Measurements from ENCODE around the gene SYNE1. TPM values are rescaled to one million over a fixed set of nuclear protein-coding genes. Genes with fewer than 3 reads are reported as not detected.
A peak's percentile ranks its signal among the peaks of the same experiment; 100 is the strongest.

Gene SYNE1
- total and polyA plus RNA-seq, 2 of the 8 experiments (the other 6 are each of a cell fraction or from before 2014, with no cell fraction given): 2.8 to 5.5 TPM

DNA sequence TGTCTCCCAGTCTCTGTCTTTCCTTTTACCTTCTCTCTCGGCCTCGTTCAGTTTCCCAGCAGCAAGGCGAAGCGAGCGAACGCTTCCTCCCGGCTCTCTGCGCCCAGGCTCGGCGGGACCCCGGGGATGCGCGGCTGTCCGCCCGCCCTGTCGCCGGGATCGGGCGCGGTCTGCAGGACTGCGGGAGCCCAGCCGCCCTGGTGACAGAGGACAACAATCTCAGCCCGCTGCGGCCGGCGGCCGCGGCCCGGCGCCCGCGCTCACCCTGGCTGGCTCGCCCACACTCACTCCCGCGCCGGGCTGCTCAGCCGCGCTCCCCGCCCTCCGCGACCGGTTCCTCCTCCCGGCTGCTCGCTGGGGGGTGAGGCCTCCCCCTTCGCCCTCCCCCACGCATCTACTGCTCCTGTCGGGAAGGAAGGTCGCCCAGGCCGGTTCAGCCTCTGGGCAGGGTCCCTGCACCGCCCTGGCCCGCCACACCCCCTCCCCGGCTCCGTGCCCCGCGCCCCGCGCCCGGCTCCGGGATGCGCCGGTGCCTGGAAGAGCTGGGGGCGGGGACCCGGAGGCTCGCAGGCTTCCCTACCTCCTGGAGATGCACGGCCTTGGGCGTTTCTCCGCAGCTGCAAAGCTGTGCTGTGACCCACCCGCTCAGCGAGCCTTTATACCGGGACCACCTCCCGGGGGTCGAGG, 410 bp downstream of the SYNE1 start (continued):
- TF ChIP-seq TCF12 (IDR thresholded peaks at IDR 0.05; ENCODE audit: low read depth, low read length) (no peak), SUZ12 (IDR thresholded peaks at IDR 0.05; ENCODE audit: low read length) (peak; percentile 63), BACH1 (IDR thresholded peaks at IDR 0.05; ENCODE audit: low read length) (no peak), TBP (IDR thresholded peaks at IDR 0.05; ENCODE audit: low read depth, low read length) (peak; percentile 27; the same call in 1 of the 2 replicates), SIN3A (conservative IDR thresholded peaks at IDR 0.05 in 1 of 2, IDR thresholded peaks at IDR 0.05 in 1 of 2; ENCODE audit: low read depth in 1 of 2, low read length in 2 of 2) (0 out of 4 replicates have a peak, but pooled peaks of 1 of the 2 experiments have one; percentile 25), EZH2 (IDR thresholded peaks at IDR 0.05; ENCODE audit: low read depth, low read length, severe bottlenecking) (peak; percentile 66), SP2 (IDR thresholded peaks at IDR 0.05; ENCODE audit: low read length) (no peak), SAP30 (IDR thresholded peaks at IDR 0.05; ENCODE audit: insufficient read depth, insufficient replicate concordance, low read length) (no peak), POU5F1 (IDR thresholded peaks at IDR 0.05; ENCODE audit: low read depth, low read length) (no peak)
- TF ChIP-seq, protein P1, sequence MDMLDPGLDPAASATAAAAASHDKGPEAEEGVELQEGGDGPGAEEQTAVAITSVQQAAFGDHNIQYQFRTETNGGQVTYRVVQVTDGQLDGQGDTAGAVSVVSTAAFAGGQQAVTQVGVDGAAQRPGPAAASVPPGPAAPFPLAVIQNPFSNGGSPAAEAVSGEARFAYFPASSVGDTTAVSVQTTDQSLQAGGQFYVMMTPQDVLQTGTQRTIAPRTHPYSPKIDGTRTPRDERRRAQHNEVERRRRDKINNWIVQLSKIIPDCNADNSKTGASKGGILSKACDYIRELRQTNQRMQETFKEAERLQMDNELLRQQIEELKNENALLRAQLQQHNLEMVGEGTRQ (IDR thresholded peaks at IDR 0.05; ENCODE audit: low read length): no peak

Data from H1 (cell line).